Right lobe of liver (tissue), 4 donors: ENCODE measurements around the gene AIG1.

Experiments used
- CTCF ChIP-seq, 4 donors: fragments of 200-600 bp in 3 of 4; fragments of 450-650 bp in 1 of 4; IDR thresholded peaks; one replicate each; pipeline versions ENCODE4 v1.5.1 to v1.8.0; 2016 to 2022; ENCODE audit warnings: antibody characterized with exemption in 4 of 4, mild to moderate bottlenecking in 2 of 4
- POLR2A ChIP-seq: fragments of 450-650 bp; IDR thresholded peaks from one replicate; pipeline ENCODE4 v1.6.1; 2017; ENCODE audit warnings: antibody characterized with exemption, mild to moderate bottlenecking
- donor health status: DM: no; HTN: no; CAD: no.
- donor health status: DM: no; HTN: no; CAD: no.
- donor health status: DM: no; HTN: yes; CAD: no.

GRCh38 chr6:143339223-143339622, 278.5 kb downstream of the AIG1 start:
- TF ChIP-seq CTCF (IDR thresholded peaks at IDR 0.05) (no peak), POLR2A (no peak)
